BJ (cell line): ENCODE data around the gene SND1. TPM values are rescaled to one million over a fixed set of nuclear protein-coding genes. Genes with fewer than 3 reads are reported as not detected.

ENCODE experiments used
- CTCF ChIA-PET: fragments of 350-600 bp; formaldehyde crosslinking; extraction: SDS; loops from one replicate; lab custom pipeline; 2021; ENCODE audit warnings: antibody characterized with exemption, inconsistent platforms; lab: Yijun Ruan, JAX
- POLR2A ChIA-PET: fragments of 300-600 bp; sonication (Branson Sonifier 250); formaldehyde crosslinking; extraction: SDS; loops from one replicate; lab custom pipeline; 2021; ENCODE audit warnings: antibody characterized with exemption; lab: Charles Lee
- DNase-seq: peaks from one replicate; pipeline ENCODE4 v3.0.0-alpha.2; 2011; ENCODE audit warnings: low read depth
- H3K27me3 ChIP-seq: 2 replicates; pipeline ENCODE4 v1.6.0; 2011; ENCODE audit warnings: low read length; ENCODE audit not compliant: control insufficient read depth, insufficient read depth
- H3K36me3 ChIP-seq: 2 replicates; pipeline ENCODE4 v1.5.1; 2011; ENCODE audit warnings: low read length; ENCODE audit not compliant: control insufficient read depth, insufficient read depth
- H3K4me3 ChIP-seq: 2 replicates; pipeline ENCODE4 v1.5.1; 2011; ENCODE audit warnings: low read depth, mild to moderate bottlenecking, control low read depth, low read length
- CTCF ChIP-seq: IDR thresholded peaks from 2 replicates; pipeline ENCODE4 v1.5.1; 2011; ENCODE audit warnings: low read depth, mild to moderate bottlenecking, control low read depth, inconsistent platforms, low read length, moderate library complexity; ENCODE audit not compliant: insufficient read depth
- polyA plus RNA-seq: library from polyadenylated mRNA; depleted of rRNA; stranded (reverse); fragments of >200 nt; gene quantifications from 2 replicates; pipeline ENCODE4 v1.2.3, GENCODE V29; 2011

SND1 gene
- polyA plus RNA-seq, 1 experiment: 203 TPM

DNA sequence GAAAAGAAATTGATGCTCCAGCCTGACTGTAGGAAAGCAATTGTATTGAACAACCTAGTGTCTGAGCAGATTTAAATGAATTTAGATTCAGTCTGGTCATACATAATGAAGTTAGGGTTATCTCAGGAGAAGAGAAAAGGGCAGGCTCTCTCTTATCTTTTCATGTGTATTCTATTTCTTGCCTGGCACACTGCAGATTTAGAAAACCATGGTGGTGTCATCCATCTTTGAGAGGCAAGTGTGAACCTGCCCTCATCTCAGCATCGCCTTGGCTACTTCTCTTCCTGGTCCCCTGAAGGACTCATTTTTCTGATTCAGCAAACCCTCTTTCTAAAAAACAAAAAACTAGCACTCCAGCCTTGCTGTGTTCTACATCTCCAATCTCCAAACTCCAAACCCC, 241.6 kb downstream of the SND1 start:
- Histone ChIP-seq H3K27me3 (no peaks in the 10 kb centered on the region), H3K4me3 (no peak overlapping the region), H3K36me3 (peaks cover 3% of the 10 kb centered on the region)
- POLR2A ChIA-PET: no interaction called here
- CTCF ChIA-PET: no interaction called here
- TF ChIP-seq CTCF: no peak
- no peak for DNase-seq

- CTCF ChIA-PET: no interaction called here
Observed at GRCh38 chr7:127894588-127894987, 242.6 kb downstream of the SND1 start.

GRCh38 chr7:127895360-127895759, 243.4 kb downstream of the SND1 start:
- H3K27me3 ChIP-seq: no peaks in the 10 kb centered on the region
- ChIA-PET POLR2A (no interaction called here), CTCF (interaction anchor here (1.3 kb wide), 1 partner anchor 187 kb away, joined by 3 read pairs; no protein-coding TSS in a partner anchor)
- no peak for TF ChIP-seq CTCF
- peaks cover 3% of the 10 kb centered on the region for H3K36me3 ChIP-seq
- no peak overlapping the region for H3K4me3 ChIP-seq
- no peak for DNase-seq

More at GRCh38 chr7:127894588-127894987, 242.6 kb downstream of the SND1 start:
- peaks cover 3% of the 10 kb centered on the region for H3K36me3 ChIP-seq
- H3K4me3 ChIP-seq: no peak overlapping the region
- H3K27me3 ChIP-seq: no peaks in the 10 kb centered on the region
- no peak for DNase-seq
- TF ChIP-seq CTCF: no peak
- POLR2A ChIA-PET: no interaction called here

DNA sequence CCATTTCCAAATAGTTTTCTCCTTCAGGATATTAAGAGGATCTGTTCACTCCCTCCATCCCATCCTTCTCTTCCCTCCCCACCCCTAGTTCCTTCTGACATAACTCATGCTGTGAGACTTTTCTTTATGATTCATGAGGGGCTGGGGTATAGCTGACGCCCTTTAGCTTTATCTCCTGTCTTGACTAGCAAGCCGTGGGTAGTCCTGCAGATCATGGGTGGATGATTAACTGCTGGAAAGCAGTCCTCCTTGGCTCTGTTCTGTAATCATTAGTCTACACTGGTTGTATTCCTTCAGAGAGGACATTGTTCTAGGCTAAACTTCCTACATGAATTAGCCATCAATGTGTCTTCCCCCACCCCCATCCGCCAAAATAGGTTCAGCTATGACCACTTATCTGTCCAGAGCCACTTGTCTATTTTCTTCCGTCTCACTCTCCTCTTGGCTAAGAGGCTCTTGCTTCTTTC, 243.9 kb downstream of the SND1 start:
- Histone ChIP-seq H3K4me3 (no peak overlapping the region), H3K36me3 (peaks cover 3% of the 10 kb centered on the region), H3K27me3 (no peaks in the 10 kb centered on the region)
- ChIA-PET CTCF (interaction anchor here (1.3 kb wide), 1 partner anchor 188 kb away, joined by 3 read pairs; no protein-coding TSS in a partner anchor), POLR2A (no interaction called here)
- DNase-seq: no peak
- TF ChIP-seq CTCF: no peak

DNA sequence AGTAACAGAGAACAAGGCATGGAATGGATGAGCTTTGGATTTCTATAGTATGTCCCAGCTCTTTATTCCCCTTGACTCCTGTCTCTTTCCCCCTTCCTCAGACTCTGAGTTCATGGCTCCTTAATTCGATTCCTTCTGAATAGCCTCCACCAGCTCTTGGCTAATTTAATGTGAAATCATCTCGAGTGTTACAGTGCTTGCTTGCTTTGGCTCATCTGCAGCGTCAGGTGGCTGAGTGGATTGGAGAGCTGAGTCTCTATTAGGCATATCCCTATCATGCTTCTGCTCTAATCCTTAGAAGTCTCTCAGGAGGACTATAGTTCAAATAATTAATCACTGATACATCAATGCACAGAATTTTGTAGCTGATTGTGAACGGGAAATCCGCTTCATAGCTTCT, 244.7 kb downstream of the SND1 start:
- H3K4me3 ChIP-seq: no peak overlapping the region
- H3K36me3 ChIP-seq: peaks cover 3% of the 10 kb centered on the region
- no peak for TF ChIP-seq CTCF
- DNase-seq: no peak
- ChIA-PET POLR2A (no interaction called here), CTCF (no interaction called here)
- no peaks in the 10 kb centered on the region for H3K27me3 ChIP-seq
